T-helper 1 cell treated with Interleukin-12 subunit alpha and Interleukin-12 subunit beta and Interleukin-4 antibody, amounts not matched to agents 30 ng/mL and 1 ng/mL, for 36 hours (primary cell): Measurements from ENCODE around the gene CAMP. TPM values are rescaled to one million over a fixed set of nuclear protein-coding genes. Genes with fewer than 3 reads are reported as not detected.
"Not testable (repeated sequence)": the region's sequence is repeated elsewhere in the genome, so short reads cannot be mapped to it uniquely, and the experiment has no call there.

Experiments used
- intact Hi-C: fragments of 100-400 bp; cut with micrococcal nuclease; formaldehyde crosslinking; loops from one replicate; pipeline ENCODE4 v1.15.1; 2024
- total RNA-seq: library from RNA; stranded (reverse); gene quantifications from 2 replicates; pipeline ENCODE4 v1.2.3, GENCODE V29; 2022

The CAMP gene
- total RNA-seq, 1 donor from 2014 or later = not detected

DNA sequence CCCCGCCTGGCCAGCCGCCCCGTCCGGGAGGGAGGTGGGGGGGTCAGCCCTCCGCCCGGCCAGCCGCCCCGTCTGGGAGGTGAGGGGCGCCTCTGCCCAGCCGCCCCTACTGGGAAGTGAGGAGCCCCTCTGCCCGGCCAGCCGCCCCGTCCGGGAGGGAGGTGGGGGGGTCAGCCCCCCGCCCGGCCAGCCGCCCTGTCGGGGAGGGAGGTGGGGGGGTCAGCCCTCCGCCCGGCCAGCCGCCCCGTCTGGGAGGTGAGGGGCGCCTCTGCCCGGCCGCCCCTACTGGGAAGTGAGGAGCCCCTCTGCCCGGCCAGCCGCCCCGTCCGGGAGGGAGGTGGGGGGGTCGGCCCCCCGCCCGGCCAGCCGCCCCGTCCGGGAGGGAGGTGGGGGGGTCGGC lies 11.5 kb upstream of the CAMP start:
- intact Hi-C loops = not testable (repeated sequence)

DNA sequence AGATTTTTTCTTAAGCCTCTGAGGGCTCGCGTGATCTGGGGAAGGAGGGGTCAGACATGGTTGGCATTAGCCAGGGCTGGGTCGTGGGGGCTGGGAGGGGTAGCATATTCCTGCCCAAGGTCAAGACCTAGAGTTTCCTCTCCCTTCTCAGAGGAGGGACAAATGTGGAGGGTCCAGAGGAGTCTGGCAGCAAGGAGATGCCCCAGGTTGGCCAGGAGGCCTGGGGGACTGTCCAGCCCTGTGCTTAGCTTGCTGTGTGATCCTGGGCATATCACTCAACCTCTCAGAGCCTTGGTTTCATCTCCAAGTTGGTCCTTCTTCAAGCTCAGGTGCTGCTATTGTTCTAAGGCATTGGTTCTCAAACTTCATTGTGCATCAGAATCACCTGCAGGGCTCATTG lies 9.1 kb upstream of the CAMP start:
- intact Hi-C loops = no loop called here

DNA sequence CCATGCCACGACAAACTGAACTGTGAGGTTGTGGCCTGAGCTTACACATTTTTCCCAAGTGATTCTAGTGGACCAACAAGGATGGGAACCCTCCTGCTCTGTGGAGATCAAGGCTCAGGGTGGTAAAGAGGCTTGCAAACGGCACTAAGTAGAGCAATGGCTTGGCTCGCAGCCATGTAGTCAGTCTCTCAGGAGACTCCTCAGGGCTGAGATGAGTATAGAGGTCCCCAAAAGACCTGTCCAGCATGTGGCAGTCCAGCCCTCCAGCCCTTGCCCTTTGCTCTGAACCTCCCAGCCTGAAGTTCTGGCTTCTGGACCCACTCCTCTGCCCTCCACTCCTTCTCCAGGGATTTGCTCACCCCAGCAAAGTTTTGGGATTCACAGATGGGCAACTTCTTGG lies 8.3 kb upstream of the CAMP start:
- intact Hi-C loops = no loop called here

DNA sequence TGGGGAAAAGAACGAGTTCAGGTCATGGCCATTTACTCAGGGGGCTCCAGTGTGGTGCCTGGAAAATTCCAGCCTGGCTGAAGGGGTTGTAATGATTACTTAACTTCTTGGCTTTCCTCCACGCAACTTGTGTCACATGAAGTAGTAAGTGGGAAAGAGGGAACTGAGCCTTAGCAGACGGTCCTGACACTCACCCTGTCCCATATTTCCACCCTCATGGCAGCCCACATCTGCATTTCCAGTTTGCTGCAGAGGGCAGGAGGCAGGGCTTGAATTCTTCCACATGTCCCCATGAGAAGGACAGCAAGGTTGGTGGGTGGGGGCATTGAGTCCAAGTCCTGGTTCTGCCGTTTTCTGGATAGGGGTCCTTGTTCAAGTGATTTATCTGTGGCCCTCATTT lies 7.8 kb upstream of the CAMP start:
- intact Hi-C loops = no loop called here

- intact Hi-C loops = no loop called here
Measured at GRCh38 chr3:48215876-48216275, 7.4 kb upstream of the CAMP start.

DNA sequence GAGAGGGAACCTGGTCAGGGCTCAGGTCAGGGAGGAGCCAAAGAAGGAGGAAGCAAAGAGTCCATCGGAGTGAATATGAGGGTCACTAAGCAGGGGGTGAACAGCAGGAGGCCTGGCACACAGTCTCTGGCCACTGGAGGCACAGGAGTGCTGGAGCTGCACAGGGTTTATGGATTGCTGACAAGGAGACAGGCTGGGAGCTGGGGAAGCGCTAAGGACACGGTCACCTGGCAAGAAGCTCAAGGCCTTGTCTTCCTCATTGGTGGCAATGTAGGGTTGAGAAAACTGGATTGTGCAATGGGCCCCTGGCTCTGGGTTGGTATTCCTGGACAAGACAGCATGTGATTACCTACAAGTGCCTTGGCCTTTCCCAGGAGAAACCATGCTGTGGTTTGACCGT lies 5.8 kb upstream of the CAMP start:
- intact Hi-C loops = no loop called here

DNA sequence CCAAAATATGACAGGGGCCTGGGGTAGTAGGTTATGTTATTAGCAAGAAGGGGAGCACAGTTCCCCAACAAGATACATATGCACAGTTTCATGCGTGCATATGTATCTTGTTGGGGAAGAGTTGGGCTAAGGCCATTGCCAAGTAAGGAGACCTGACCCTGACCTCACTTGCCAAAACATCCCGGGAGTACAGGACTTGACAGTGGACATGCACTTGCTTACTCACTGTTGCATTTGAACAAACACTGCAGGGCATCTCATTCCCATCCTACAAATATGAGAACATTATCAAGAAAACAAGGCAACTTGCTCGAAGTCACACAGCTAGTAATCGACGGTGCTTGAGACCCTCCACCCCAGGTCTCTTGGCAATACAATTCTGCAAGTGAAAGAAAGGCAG lies 4.8 kb upstream of the CAMP start:
- intact Hi-C loops = no loop called here

DNA sequence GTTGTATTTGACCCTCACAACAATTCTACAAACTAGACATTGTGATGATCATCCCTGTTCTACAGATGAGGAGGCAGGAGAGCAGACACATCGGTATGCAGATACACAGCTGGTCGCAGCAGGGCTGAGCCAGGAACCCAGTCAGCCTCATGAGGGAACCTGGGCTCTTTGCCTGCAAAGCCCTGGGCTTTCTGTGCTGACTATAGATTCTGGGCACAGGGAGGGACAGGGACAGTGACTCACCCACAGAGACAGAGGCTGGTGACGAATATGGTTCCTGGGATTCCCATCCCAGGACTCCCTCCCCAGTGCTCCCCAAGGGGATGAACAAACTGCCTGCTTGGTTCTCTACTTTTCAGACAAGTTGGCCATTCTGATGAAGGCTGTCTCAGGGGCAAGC lies 3.8 kb upstream of the CAMP start:
- intact Hi-C loops = no loop called here

- intact Hi-C loops = no loop called here
Measured at GRCh38 chr3:48220746-48221145, 2.5 kb upstream of the CAMP start.

- intact Hi-C loops = no loop called here
Measured at GRCh38 chr3:48225587-48225986, 2.3 kb downstream of the CAMP start.

DNA sequence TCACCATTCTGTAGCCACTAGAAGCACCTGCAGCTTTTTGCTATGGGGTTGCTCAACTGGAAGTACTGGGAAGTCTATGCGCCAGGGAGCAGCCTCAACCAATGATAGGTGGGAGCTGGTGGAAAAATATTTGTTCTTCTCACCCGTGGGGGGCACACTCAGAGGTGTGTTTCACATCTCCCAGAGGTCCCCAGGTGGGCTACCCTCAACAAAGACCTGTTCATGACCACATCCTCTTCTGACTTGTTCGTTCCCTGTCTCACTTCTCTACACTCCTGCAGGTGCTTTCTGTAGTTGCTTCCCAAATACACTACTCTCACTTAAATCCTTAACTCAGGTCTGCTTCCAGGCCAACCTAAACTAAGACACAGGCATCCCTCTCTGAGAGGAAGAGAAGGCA lies 3.6 kb downstream of the CAMP start:
- intact Hi-C loops = no loop called here

DNA sequence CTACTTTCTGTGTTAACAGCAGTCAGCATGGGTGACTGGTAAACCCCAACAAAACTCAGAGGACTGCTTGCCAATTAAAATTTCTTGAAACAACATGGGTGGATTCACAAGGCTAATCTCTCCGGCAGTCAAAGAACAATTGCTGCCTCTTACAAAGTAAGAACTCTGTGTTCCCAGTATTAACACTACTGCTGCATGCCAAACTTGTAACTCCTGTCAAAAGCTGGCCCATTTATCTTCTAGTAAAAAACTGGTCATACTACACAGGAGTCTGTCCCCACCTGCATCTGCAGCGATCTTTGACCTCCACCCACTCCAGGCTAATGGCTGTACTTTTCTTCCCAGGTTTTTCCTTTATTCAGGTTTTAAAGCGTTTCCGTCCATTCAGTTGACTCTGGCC lies 8.9 kb downstream of the CAMP start:
- intact Hi-C loops = loop anchor here (1.0 to 2.0 kb wide), 5 partner anchors 9 to 325 kb away; partner anchors contain the start of genes NME6, PFKFB4 and ZNF589

DNA sequence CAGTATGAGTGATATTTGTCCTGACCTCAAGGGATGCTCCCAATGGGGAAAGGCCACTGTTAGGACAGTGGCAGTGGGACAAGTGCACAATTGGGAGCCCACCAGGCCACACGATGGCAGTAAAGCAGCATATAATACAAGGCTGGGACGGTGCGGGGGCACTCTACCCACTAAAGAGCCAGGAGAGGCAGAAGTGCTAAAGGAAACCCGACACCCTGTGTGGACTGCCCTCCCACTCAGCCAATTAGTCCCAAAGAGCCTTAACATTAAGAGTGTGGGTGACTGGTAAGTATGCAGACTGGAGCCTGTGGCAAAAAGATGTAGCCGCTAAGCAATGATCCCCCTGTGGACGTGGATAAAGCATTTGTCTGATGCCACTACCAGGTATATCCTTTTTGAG lies 9.4 kb downstream of the CAMP start:
- intact Hi-C loops = loop anchor here (1.0 to 2.0 kb wide), 5 partner anchors 9 to 324 kb away; partner anchors contain the start of genes NME6, PFKFB4 and ZNF589

DNA sequence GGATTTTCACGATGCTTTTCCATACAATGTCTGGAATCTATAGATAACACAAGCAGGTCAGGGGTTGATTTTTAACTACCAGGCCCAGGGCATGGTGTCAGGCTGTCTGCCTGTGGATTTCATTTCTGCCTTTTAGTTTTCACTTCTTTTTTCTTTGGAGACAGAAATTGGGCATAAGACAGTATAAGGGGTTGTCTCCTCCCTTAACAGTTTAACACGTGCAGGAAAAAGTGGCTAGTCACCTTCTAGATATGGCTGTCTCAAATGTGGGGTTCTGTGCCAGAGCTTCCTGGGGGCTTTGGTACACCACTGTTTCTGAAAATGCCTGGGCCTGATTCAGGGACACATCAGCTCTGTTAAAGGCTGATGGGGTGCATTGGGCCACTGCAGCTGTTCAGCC lies 10.2 kb downstream of the CAMP start:
- intact Hi-C loops = loop anchor here (2.0 kb wide), 3 partner anchors 35 to 323 kb away; partner anchors contain the start of genes NME6 and PFKFB4

DNA sequence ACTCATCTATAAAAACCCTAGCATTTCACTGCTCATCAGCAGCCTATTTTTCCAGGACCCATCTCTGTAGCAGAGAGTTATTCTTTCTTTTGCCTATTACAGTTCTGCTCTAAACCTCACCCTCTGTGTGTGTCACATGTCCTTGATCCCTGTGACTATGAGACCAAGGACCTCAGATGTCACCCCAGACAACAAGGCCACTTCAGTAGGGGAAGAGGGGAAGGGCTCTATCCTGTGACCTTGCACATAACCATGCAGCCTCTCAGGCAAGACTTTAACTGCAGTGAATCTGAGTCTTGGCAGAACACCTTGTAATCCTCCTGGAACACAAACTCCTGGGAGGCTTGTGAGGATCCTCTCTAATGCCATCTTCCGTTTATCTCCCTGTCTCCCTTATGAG lies 13.2 kb downstream of the CAMP start:
- intact Hi-C loops = no loop called here

DNA sequence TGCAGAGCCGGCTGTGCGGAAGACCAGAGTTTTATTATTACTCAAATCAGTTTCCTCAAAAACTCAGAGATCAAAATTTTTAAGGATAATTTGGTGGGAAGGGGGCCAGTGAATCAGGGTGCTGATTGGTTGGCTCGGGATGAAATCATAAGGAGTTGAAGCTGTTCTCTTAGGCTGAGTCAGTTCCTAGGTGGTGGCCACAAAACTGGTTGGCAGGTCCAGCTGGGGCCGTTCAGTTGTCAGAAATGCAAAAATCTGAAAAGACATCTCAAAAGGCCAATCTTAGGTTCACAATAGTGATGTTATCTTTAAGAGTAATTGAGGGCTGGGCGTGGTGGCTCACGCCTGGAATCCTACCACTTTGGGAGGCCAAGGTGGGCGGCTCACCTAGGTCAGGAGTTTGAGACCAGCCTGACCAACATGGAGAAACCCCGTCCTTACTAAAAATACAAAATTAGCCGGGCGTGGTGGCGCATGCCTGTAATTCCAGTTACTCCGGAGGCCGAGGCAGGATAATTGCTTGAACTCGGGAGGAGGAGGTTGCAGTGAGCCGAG lies 15.3 kb downstream of the CAMP start:
- intact Hi-C loops = no loop called here

DNA sequence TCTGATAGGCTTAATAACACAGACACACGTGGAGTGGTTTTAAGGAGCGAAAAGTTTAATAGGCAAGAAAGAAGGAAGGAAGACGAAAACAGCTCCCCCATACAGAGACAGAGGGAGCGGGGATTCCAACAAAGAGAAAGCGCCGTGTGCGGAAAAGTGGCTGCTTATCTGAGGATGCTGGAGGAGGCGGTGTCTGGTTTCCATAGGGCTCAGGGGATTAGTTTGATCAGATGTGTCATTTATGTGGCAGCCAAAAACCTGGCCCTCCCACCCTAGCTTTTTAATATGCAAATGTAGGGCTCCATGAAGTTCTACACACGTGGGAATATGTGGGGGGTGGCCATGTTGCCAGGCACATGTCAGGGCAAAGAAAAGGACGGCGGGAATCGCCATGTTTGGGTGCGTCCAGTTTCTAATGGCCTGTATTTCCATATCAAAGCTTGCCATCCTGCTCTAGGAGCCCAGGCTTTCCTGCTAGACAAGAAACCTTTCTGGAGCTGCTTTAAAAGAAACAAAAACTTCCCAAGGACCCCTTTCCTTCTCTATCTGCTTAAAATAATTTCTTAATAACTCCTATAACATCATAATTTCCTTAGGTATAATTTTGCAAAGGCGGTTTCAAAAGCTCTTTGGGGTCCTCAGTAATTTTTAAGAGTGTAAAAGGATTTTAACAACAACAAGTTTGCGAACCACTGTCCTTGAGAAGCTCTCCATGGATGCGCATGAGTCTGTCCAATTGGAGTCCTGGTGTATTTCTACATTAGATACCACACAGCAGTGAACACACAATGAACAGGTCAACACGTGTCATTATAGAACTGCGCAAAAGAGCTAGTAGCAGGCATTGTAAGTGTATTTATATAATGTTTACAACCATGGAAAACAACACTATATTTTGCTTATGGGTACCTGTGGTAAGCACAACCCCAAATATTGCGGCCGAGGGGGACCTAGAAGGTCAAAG lies 17.0 kb downstream of the CAMP start:
- intact Hi-C loops = loop anchor here (2.0 to 10.0 kb wide), 6 partner anchors 369 to 855 kb away; partner anchors contain the start of genes ARIH2, DHX30, ELP6 and QRICH1

GRCh38 chr3:48241796-48242455 lies 18.6 kb downstream of the CAMP start:
- intact Hi-C loops = loop anchor here (1.0 to 10.0 kb wide), 13 partner anchors 10 to 853 kb away; partner anchors contain the start of genes ARIH2, CCDC51, CDC25A and DHX30

- intact Hi-C loops = loop anchor here (5.0 to 10.0 kb wide), 3 partner anchors 671 to 851 kb away; partner anchors contain the start of genes ARIH2, ELP6 and QRICH1
Measured at GRCh38 chr3:48243886-48244285, 20.6 kb downstream of the CAMP start.

GRCh38 chr3:48244461-48244860 lies 21.2 kb downstream of the CAMP start:
- intact Hi-C loops = loop anchor here (5.0 to 10.0 kb wide), 3 partner anchors 670 to 850 kb away; partner anchors contain the start of genes ARIH2, ELP6 and QRICH1

DNA sequence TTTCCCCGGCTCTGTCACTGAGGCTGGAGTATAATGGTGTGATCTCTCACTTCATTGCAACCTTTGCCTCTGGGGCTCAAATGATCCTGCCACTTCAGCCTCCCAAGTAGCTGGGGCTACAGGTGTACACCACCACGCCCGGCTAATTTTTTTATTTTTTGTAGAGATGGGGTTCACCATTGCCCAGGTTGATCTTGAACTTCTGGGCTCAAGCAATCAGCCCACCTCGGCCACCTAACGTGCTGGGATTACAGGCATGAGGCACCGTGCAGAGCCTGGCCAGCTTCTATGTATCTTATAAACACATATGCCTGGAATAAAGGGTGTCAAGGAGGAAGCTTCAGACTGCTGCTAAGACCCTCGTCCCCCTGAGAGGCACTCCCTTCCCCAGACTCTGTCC lies 21.8 kb downstream of the CAMP start:
- intact Hi-C loops = loop anchor here (10.0 kb wide), 2 partner anchors 670 to 850 kb away; partner anchors contain the start of genes ARIH2 and QRICH1
